ENCODE measurements around the gene NUFIP2.
A peak's percentile ranks its signal among the peaks of the same experiment; 100 is the strongest.

NUFIP2 gene

DNA sequence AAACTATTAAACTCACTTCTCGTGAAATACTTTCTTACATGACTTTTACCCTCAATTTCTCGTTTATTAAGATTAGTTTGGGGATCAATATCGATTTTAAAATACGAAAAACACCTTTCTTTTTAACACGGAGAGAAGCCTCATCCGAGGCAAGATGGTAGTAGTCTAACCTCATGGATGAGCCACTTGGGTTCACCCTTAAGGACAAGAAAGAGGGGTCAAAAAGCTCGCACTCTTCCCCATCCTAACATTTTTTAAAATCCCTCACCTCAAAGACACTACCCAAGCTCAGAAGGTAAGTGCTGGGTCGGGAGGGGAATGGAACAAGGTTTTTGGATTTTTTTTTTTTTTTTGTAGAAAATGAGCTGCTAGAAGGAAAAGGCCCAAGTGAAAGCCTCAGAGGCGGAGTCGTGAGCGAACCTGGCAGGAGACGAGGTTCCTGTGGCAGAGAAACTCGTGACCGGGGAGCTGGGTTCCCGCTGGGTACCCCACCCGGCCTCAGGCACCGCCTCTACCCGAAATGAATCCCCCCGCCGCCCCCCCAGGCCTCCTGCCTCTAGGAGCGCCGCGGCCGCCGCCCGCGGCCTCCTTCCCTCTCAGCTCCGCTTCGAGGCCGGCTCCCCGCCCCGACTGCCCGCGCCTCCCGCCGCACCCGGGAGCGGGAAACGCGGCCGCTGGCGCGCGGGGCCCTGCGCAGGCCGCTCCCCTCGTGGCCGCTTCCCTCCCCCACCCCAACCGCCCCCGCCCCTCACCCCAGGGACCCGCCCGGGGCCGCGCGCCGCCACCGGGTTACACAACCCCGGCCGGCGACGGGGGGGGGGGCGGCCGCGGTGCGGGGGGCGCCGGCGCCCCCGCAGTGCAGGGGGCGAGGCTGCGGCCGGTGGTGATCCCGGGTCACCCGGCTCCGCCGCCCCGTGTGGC is 1.6 kb downstream of the NUFIP2 start:
- TF ChIP-seq, protein P1, sequence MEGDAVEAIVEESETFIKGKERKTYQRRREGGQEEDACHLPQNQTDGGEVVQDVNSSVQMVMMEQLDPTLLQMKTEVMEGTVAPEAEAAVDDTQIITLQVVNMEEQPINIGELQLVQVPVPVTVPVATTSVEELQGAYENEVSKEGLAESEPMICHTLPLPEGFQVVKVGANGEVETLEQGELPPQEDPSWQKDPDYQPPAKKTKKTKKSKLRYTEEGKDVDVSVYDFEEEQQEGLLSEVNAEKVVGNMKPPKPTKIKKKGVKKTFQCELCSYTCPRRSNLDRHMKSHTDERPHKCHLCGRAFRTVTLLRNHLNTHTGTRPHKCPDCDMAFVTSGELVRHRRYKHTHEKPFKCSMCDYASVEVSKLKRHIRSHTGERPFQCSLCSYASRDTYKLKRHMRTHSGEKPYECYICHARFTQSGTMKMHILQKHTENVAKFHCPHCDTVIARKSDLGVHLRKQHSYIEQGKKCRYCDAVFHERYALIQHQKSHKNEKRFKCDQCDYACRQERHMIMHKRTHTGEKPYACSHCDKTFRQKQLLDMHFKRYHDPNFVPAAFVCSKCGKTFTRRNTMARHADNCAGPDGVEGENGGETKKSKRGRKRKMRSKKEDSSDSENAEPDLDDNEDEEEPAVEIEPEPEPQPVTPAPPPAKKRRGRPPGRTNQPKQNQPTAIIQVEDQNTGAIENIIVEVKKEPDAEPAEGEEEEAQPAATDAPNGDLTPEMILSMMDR (IDR thresholded peaks at IDR 0.05), result no peak

GRCh38 chr17:29291163-29291752 is 2.7 kb downstream of the NUFIP2 start:
- TF ChIP-seq, protein P1 (IDR thresholded peaks at IDR 0.05), result peak; percentile 73

DNA sequence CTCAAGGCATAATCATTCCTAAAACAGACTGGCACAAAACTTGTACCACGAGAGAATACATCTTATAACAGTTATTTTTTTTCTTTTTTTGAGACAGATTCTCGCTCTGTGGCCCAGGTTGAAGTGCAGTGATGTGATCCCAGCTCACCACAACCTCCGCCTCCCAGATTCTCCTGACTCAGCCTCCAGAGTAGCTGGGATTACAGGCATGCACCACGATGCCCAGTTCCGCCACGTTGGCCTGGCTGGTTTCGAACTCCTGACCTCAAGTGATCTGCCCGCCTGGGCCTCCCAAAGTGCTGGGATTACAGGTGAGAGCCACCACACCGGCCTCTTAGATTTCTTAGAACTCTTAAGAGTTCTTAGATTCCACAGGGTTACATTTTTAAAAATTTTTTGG is 4.1 kb downstream of the NUFIP2 start:
- TF ChIP-seq, protein P1 (IDR thresholded peaks at IDR 0.05), result no peak

DNA sequence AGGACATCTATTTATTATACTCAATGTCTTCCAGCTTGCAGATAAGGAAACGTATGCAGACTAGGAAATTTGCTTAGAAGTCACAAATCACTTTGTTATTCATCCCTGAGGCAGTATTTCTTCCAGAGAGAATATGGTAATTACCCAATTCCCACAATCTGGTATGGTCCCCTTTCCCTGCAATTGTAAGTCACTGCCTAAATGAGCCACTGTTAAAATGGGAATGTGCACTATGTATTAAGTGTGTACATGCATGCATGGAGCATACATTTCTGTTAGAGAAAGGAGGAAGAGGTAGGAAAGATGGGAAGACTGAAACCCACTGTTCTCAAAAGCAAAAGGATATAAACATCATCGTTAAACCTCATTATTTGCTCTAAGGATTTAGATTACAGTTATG is 10.0 kb downstream of the NUFIP2 start:
- TF ChIP-seq, protein P1 (IDR thresholded peaks at IDR 0.05), result no peak

GRCh38 chr17:29283496-29283895 is 10.5 kb downstream of the NUFIP2 start:
- TF ChIP-seq, protein P1 (IDR thresholded peaks at IDR 0.05), result peak; percentile 22; the same call in 1 of the 2 replicates

GRCh38 chr17:29279397-29280070 is 14.4 kb downstream of the NUFIP2 start:
- TF ChIP-seq, protein P1 (IDR thresholded peaks at IDR 0.05), result no peak

DNA sequence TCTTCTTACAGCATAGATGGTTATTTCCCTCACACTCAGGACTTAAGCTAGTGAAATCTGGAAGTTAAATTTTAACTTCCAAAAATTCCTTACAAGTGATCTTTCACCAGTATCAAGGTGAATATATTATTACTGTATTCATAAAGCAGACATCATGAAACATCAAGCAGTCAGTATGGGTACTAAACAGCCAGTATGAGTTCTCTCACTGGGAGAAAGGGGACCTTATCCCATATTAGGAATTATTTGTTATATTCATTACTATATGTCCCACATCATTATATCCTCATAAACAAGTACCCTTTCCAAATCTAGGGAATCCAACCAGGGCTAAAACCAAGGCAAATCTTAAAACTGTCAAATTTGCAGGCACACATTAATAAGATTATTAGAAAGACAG is 15.3 kb downstream of the NUFIP2 start:
- TF ChIP-seq, protein P1 (IDR thresholded peaks at IDR 0.05), result no peak
